Cardiac muscle cell (in vitro differentiated cells and primary cell): ENCODE results near the gene HOXD3. TPM values are rescaled to one million over a fixed set of nuclear protein-coding genes. Genes with fewer than 3 reads are reported as not detected.

Experiments used
- DNase-seq, 2 donors: peaks; one replicate each; pipeline versions ENCODE4 v3.0.0 to v3.0.0-alpha.2; 2010 to 2017; ENCODE audit warnings: low read depth in 1 of 2, low spot score in 1 of 2
- H3K27ac ChIP-seq: fragments of 200-600 bp; sonication (generic); 2 replicates; pipeline ENCODE4 v1.5.1; 2016
- H3K27me3 ChIP-seq: fragments of 200-600 bp; sonication (generic); 2 replicates; pipeline ENCODE4 v1.6.0; 2016; ENCODE audit warnings: control low read depth
- H3K36me3 ChIP-seq: fragments of 200-600 bp; sonication (generic); 2 replicates; pipeline ENCODE4 v1.5.1; 2016; ENCODE audit warnings: control low read depth
- H3K4me1 ChIP-seq: fragments of 200-600 bp; sonication (generic); 2 replicates; pipeline ENCODE4 v1.8.1; 2017; ENCODE audit warnings: low read depth, mild to moderate bottlenecking, mixed run types
- H3K4me3 ChIP-seq: fragments of 200-600 bp; sonication (generic); 2 replicates; pipeline ENCODE4 v1.5.1; 2016; ENCODE audit warnings: mild to moderate bottlenecking
- H3K9me3 ChIP-seq: fragments of 200-600 bp; sonication (generic); 2 replicates; pipeline ENCODE4 v1.5.1; 2017; ENCODE audit warnings: low read depth, mild to moderate bottlenecking, control low read depth
- CTCF ChIP-seq: IDR thresholded peaks from 2 replicates; pipeline ENCODE4 v1.5.1; 2012; ENCODE audit warnings: low read depth, mild to moderate bottlenecking, low read length
- polyA plus RNA-seq: library from polyadenylated mRNA; unstranded; fragments of >200 nt; fragmentation: Nextera tagmentation; extraction: Ambion mirVana; gene quantifications from 2 replicates; pipeline ENCODE4 v1.2.1, GENCODE V29; 2016
- total RNA-seq: library from RNA; depleted of rRNA; stranded (reverse); fragments of >200 nt; gene quantifications from 2 replicates; pipeline ENCODE4 v1.2.3, GENCODE V29; 2016

The HOXD3 gene
- total and polyA plus RNA-seq, 2 experiments from 2014 or later = 0.12 TPM; not detected in 1

- H3K36me3 ChIP-seq = no peaks in the 10 kb centered on the region
- peaks cover 100% of the 10 kb centered on the region for H3K27me3 ChIP-seq
- H3K4me1 ChIP-seq = no peaks in the 10 kb centered on the region
- no peaks in the 10 kb centered on the region for H3K9me3 ChIP-seq
- H3K4me3 ChIP-seq = no peak within 1 kb of the TSS
- TF ChIP-seq CTCF = no peak
- H3K27ac ChIP-seq = no peak within 1 kb of the TSS
- DNase-seq = no peak
Measured at GRCh38 chr2:176115883-176116813, 41.0 kb upstream of the HOXD3 start, which contains the start of gene HOXD10. Gene HOXD10 (plus strand): TSS chr2:176116778. CDS start chr2:176116834, 56 bp downstream.

GRCh38 chr2:176117162-176117822, 39.8 kb upstream of the HOXD3 start:
- TF ChIP-seq CTCF = no peak
- peaks cover 100% of the 10 kb centered on the region for H3K27me3 ChIP-seq
- H3K27ac ChIP-seq = no peak overlapping the region
- H3K9me3 ChIP-seq = no peaks in the 10 kb centered on the region
- no peaks in the 10 kb centered on the region for H3K36me3 ChIP-seq
- no peak for DNase-seq
- no peak overlapping the region for H3K4me3 ChIP-seq
- H3K4me1 ChIP-seq = no peaks in the 10 kb centered on the region

- DNase-seq = no peak
- TF ChIP-seq CTCF = no peak
- no peak overlapping the region for H3K27ac ChIP-seq
- H3K4me3 ChIP-seq = no peak overlapping the region
- no peaks in the 10 kb centered on the region for H3K9me3 ChIP-seq
- H3K4me1 ChIP-seq = no peaks in the 10 kb centered on the region
- no peaks in the 10 kb centered on the region for H3K36me3 ChIP-seq
- H3K27me3 ChIP-seq = peaks cover 100% of the 10 kb centered on the region
Measured at GRCh38 chr2:176117823-176118371, 39.2 kb upstream of the HOXD3 start.

DNA sequence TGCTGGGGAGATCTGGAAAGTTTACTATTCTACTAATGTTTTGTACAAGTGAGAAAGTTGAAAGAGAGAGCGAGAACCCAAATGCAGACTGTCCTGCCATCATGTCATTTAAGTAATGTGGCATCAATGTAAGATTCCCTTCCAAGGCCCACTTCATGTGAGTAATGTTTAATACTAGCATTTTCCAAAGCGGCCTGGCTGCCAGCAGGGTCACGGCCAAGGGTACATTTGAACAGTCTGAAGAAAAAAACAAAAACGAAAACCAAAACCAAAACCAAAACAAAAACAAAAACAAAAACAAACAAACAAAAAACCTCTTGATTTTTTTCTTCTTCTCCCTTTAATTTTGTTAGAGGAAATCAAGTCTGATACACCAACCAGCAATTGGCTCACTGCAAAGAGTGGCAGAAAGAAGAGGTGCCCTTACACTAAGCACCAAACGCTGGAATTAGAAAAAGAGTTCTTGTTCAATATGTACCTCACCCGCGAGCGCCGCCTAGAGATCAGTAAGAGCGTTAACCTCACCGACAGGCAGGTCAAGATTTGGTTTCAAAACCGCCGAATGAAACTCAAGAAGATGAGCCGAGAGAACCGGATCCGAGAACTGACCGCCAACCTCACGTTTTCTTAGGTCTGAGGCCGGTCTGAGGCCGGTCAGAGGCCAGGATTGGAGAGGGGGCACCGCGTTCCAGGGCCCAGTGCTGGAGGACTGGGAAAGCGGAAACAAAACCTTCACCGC, 38.3 kb upstream of the HOXD3 start:
- no peak for DNase-seq
- Histone ChIP-seq H3K4me3 (no peak overlapping the region), H3K27ac (no peak overlapping the region), H3K9me3 (no peaks in the 10 kb centered on the region), H3K36me3 (no peaks in the 10 kb centered on the region), H3K4me1 (no peaks in the 10 kb centered on the region), H3K27me3 (peaks cover 100% of the 10 kb centered on the region)
- TF ChIP-seq CTCF = peak; percentile 44
